ENCODE measurements around the gene METRNL. TPM values are rescaled to one million over a fixed set of nuclear protein-coding genes. Genes with fewer than 3 reads are reported as not detected.

Gene METRNL
- total RNA-seq, 4 donors from 2014 or later = 80.3 to 137 (median 87.7) TPM

- DNase-seq = no peak
- no peak overlapping the region for H3K4me3 ChIP-seq
- no peak for TF ChIP-seq CTCF (IDR thresholded peaks at IDR 0.05)
- no peak for TF ChIP-seq POLR2A (IDR thresholded peaks at IDR 0.05)
- no peaks in the 10 kb centered on the region for H3K36me3 ChIP-seq
- peaks cover 11 to 41% (median 13%) of the 10 kb centered on the region in 3 donors for H3K4me1 ChIP-seq
- peaks cover 0 to 8% (median 0%) of the 10 kb centered on the region in 4 donors for H3K27me3 ChIP-seq
- 79 to 88% methylated on average over 7 to 8 of the region's 8 CpGs for WGBS, 2 donors
- no peak overlapping the region for H3K27ac ChIP-seq
- intact Hi-C loops (cut with DNase I) = no loop called here
- H3K9me3 ChIP-seq = no peaks in the 10 kb centered on the region
Measured at GRCh38 chr17:83069571-83069906, 9.9 kb upstream of the METRNL start.

GRCh38 chr17:83069931-83070742, 9.3 kb upstream of the METRNL start:
- no peak overlapping the region for H3K4me3 ChIP-seq
- no peaks in the 10 kb centered on the region for H3K36me3 ChIP-seq
- intact Hi-C loops (cut with DNase I) = no loop called here
- whole genome bisulfite sequencing, 2 donors = 71 to 81% methylated on average over 14 to 16 of the region's 35 CpGs
- no peaks in the 10 kb centered on the region for H3K9me3 ChIP-seq
- no peak overlapping the region for H3K27ac ChIP-seq
- peaks cover 0 to 14% (median 0%) of the 10 kb centered on the region in 4 donors for H3K27me3 ChIP-seq
- TF ChIP-seq CTCF (IDR thresholded peaks at IDR 0.05) = no peak
- TF ChIP-seq POLR2A (IDR thresholded peaks at IDR 0.05) = no peak
- DNase-seq = no peak
- peaks cover 9 to 35% (median 11%) of the 10 kb centered on the region in 3 donors for H3K4me1 ChIP-seq

- no peak for TF ChIP-seq POLR2A (IDR thresholded peaks at IDR 0.05)
- TF ChIP-seq CTCF (IDR thresholded peaks at IDR 0.05) = no peak
- no peaks in the 10 kb centered on the region for H3K36me3 ChIP-seq
- peaks cover 7 to 34% (median 11%) of the 10 kb centered on the region in 3 donors for H3K4me1 ChIP-seq
- no peak for DNase-seq
- no peak overlapping the region for H3K4me3 ChIP-seq
- peaks cover 0 to 14% (median 0%) of the 10 kb centered on the region in 4 donors for H3K27me3 ChIP-seq
- intact Hi-C loops (cut with DNase I) = no loop called here
- no peak overlapping the region for H3K27ac ChIP-seq
- H3K9me3 ChIP-seq = no peaks in the 10 kb centered on the region
- WGBS, 2 donors = 71 to 75% methylated on average over 16 of the region's 16 CpGs
Measured at GRCh38 chr17:83070800-83071341, 8.5 kb upstream of the METRNL start.

GRCh38 chr17:83071365-83071764, 8.0 kb upstream of the METRNL start:
- no peak for DNase-seq
- Histone ChIP-seq H3K9me3 (no peaks in the 10 kb centered on the region), H3K27me3 (peaks cover 0 to 14% (median 0%) of the 10 kb centered on the region in 4 donors), H3K4me1 (peaks cover 7 to 34% (median 11%) of the 10 kb centered on the region in 3 donors), H3K27ac (no peak overlapping the region), H3K36me3 (no peaks in the 10 kb centered on the region), H3K4me3 (no peak overlapping the region)
- intact Hi-C loops (cut with DNase I) = no loop called here
- TF ChIP-seq CTCF (IDR thresholded peaks at IDR 0.05) (no peak), POLR2A (IDR thresholded peaks at IDR 0.05) (no peak)
- 78 to 84% methylated on average over 6 to 11 of the region's 12 CpGs for WGBS, 2 donors

- 49 to 57% methylated on average over 6 to 7 of the region's 10 CpGs for WGBS, 2 donors
Measured at GRCh38 chr17:83071966-83072562, 7.3 kb upstream of the METRNL start.

More at GRCh38 chr17:83071966-83072562, 7.3 kb upstream of the METRNL start:
- peaks cover 0 to 17% (median 0%) of the 10 kb centered on the region in 4 donors for H3K27me3 ChIP-seq
- H3K36me3 ChIP-seq = no peaks in the 10 kb centered on the region
- H3K4me1 ChIP-seq = peaks cover 7 to 37% (median 11%) of the 10 kb centered on the region in 3 donors
- H3K27ac ChIP-seq = no peak overlapping the region
- H3K4me3 ChIP-seq = no peak overlapping the region
- no peak for DNase-seq
- TF ChIP-seq POLR2A (IDR thresholded peaks at IDR 0.05) (no peak), CTCF (IDR thresholded peaks at IDR 0.05) (no peak)
- H3K9me3 ChIP-seq = no peaks in the 10 kb centered on the region
- intact Hi-C loops (cut with DNase I) = no loop called here

All from esophagus squamous epithelium (tissue), 5 donors.